NCI-H1092 treated with DMSO at 0.1 percent for 48 hours (cell line): ENCODE data around the gene SMAGP.
A peak's percentile ranks its signal among the peaks of the same experiment; 100 is the strongest.
"Not testable (repeated sequence)": the region's sequence is repeated elsewhere in the genome, so short reads cannot be mapped to it uniquely, and the experiment has no call there.

Experiments
- DNase-seq: peaks from one replicate; lab custom pipeline; 2025; lab: John Stamatoyannopoulos, UW

SMAGP gene

GRCh38 chr12:51264297-51264696 lies 5.9 kb downstream of the SMAGP start:
- no peak for DNase-seq

- no peak for DNase-seq
These were observed 6.9 kb downstream of the SMAGP start for GRCh38 chr12:51263341-51263740.

GRCh38 chr12:51262758-51263177 lies 7.4 kb downstream of the SMAGP start:
- DNase-seq: peak; percentile 11

- DNase-seq: not testable (repeated sequence)
These were observed 10.6 kb downstream of the SMAGP start for GRCh38 chr12:51259600-51259999.

GRCh38 chr12:51254536-51254935 lies 15.7 kb downstream of the SMAGP start:
- no peak for DNase-seq

- DNase-seq: no peak
These were observed 16.9 kb downstream of the SMAGP start for GRCh38 chr12:51253276-51253675.

GRCh38 chr12:51247523-51248206 lies 22.6 kb downstream of the SMAGP start:
- DNase-seq: peak; percentile 73

GRCh38 chr12:51246254-51246853 lies 23.9 kb downstream of the SMAGP start:
- DNase-seq: peak; percentile 10

- DNase-seq: no peak
These were observed 24.6 kb downstream of the SMAGP start for GRCh38 chr12:51245476-51246253.

- DNase-seq: no peak
These were observed 25.9 kb downstream of the SMAGP start for GRCh38 chr12:51244269-51244668.

- no peak for DNase-seq
These were observed 27.3 kb downstream of the SMAGP start for GRCh38 chr12:51242876-51243275.

- DNase-seq: no peak
These were observed 28.1 kb downstream of the SMAGP start for GRCh38 chr12:51242120-51242519.

- no peak for DNase-seq
These were observed 29.2 kb downstream of the SMAGP start for GRCh38 chr12:51240971-51241370.

- peak; percentile 89 for DNase-seq
These were observed 31.5 kb downstream of the SMAGP start, which contains the start of gene DAZAP2 for GRCh38 chr12:51238510-51239334. Gene DAZAP2 (plus strand): TSS chr12:51238826. CDS start chr12:51238908, 82 bp downstream.

GRCh38 chr12:51238037-51238509 lies 32.1 kb downstream of the SMAGP start:
- no peak for DNase-seq

GRCh38 chr12:51234530-51234929 lies 35.7 kb downstream of the SMAGP start:
- no peak for DNase-seq

GRCh38 chr12:51232642-51233041 lies 37.6 kb downstream of the SMAGP start:
- no peak for DNase-seq

GRCh38 chr12:51229116-51229809 lies 41.0 kb downstream of the SMAGP start:
- no peak for DNase-seq

- DNase-seq: no peak
These were observed 42.3 kb downstream of the SMAGP start for GRCh38 chr12:51227962-51228361.

GRCh38 chr12:51227112-51227511 lies 43.1 kb downstream of the SMAGP start:
- DNase-seq: not testable (repeated sequence)

GRCh38 chr12:51225771-51226170 lies 44.4 kb downstream of the SMAGP start:
- DNase-seq: no peak
